ENCODE data around the gene POLR3GL. TPM values are rescaled to one million over a fixed set of nuclear protein-coding genes. Genes with fewer than 3 reads are reported as not detected.

Gene POLR3GL
- polyA plus RNA-seq, 1 experiment = 25.0 TPM

GRCh38 chr1:145942405-145942804, 22.1 kb upstream of the POLR3GL start:
- H3K27ac ChIP-seq (ENCODE audit: low read depth, low read length) = no peak overlapping the region
- H3K9me3 ChIP-seq (ENCODE audit: control insufficient read depth, insufficient read depth, low read length) = no peaks in the 10 kb centered on the region
- POLR2A ChIA-PET = no interaction called here
- TF ChIP-seq CTCF (IDR thresholded peaks at IDR 0.05; ENCODE audit: low read depth, low read length) = no peak
- DNase-seq (ENCODE audit: low read depth, low spot score) = no peak
- CTCF ChIA-PET = interaction anchor here (0.6 to 1.3 kb wide), 3 partner anchors 10 to 50 kb away, joined by 3 read pairs; partner anchors contain the start of gene RBM8A
- H3K27me3 ChIP-seq (ENCODE audit: control insufficient read depth, insufficient read depth, low read length) = no peaks in the 10 kb centered on the region
- H3K4me3 ChIP-seq (ENCODE audit: low read depth, low read length) = no peak overlapping the region

GRCh38 chr1:145942871-145943270, 21.6 kb upstream of the POLR3GL start:
- TF ChIP-seq CTCF (IDR thresholded peaks at IDR 0.05; ENCODE audit: low read depth, low read length) = no peak
- ChIA-PET CTCF (interaction anchor here (0.6 to 1.5 kb wide), 3 partner anchors 10 to 34 kb away, joined by 3 to 6 read pairs (median 3); partner anchors contain the start of genes ITGA10 and RBM8A), POLR2A (no interaction called here)
- Histone ChIP-seq H3K9me3 (ENCODE audit: control insufficient read depth, insufficient read depth, low read length) (no peaks in the 10 kb centered on the region), H3K27ac (ENCODE audit: low read depth, low read length) (no peak overlapping the region), H3K27me3 (ENCODE audit: control insufficient read depth, insufficient read depth, low read length) (no peaks in the 10 kb centered on the region), H3K4me3 (ENCODE audit: low read depth, low read length) (no peak overlapping the region)
- DNase-seq (ENCODE audit: low read depth, low spot score) = no peak

- POLR2A ChIA-PET = interaction anchor here (1.5 kb wide), 1 partner anchor 17 kb away, joined by 5 read pairs; the partner anchor contains the start of gene RBM8A
- no peak overlapping the region for H3K27ac ChIP-seq (ENCODE audit: low read depth, low read length)
- no peaks in the 10 kb centered on the region for H3K27me3 ChIP-seq (ENCODE audit: control insufficient read depth, insufficient read depth, low read length)
- no peaks in the 10 kb centered on the region for H3K9me3 ChIP-seq (ENCODE audit: control insufficient read depth, insufficient read depth, low read length)
- TF ChIP-seq CTCF (IDR thresholded peaks at IDR 0.05; ENCODE audit: low read depth, low read length) = no peak
- DNase-seq (ENCODE audit: low read depth, low spot score) = no peak
- CTCF ChIA-PET = interaction anchor here (0.5 to 1.6 kb wide), 3 partner anchors 17 to 99 kb away, joined by 3 to 4 read pairs (median 4); partner anchors contain the start of genes NUDT17 and RBM8A
- H3K4me3 ChIP-seq (ENCODE audit: low read depth, low read length) = no peak overlapping the region
Measured at GRCh38 chr1:145944532-145944931, 20.0 kb upstream of the POLR3GL start.

- no peaks in the 10 kb centered on the region for H3K9me3 ChIP-seq (ENCODE audit: control insufficient read depth, insufficient read depth, low read length)
- H3K4me3 ChIP-seq (ENCODE audit: low read depth, low read length) = no peak overlapping the region
- H3K27me3 ChIP-seq (ENCODE audit: control insufficient read depth, insufficient read depth, low read length) = no peaks in the 10 kb centered on the region
- no peak for DNase-seq (ENCODE audit: low read depth, low spot score)
- ChIA-PET CTCF (interaction anchor here (1.3 kb wide), 1 partner anchor 31 kb away, joined by 4 read pairs; no protein-coding TSS in a partner anchor), POLR2A (no interaction called here)
- no peak overlapping the region for H3K27ac ChIP-seq (ENCODE audit: low read depth, low read length)
- TF ChIP-seq CTCF (IDR thresholded peaks at IDR 0.05; ENCODE audit: low read depth, low read length) = no peak
Measured at GRCh38 chr1:145946477-145946986, 18.0 kb upstream of the POLR3GL start.

GRCh38 chr1:145947551-145947950, 16.9 kb upstream of the POLR3GL start:
- TF ChIP-seq CTCF (IDR thresholded peaks at IDR 0.05; ENCODE audit: low read depth, low read length) = no peak
- Histone ChIP-seq H3K9me3 (ENCODE audit: control insufficient read depth, insufficient read depth, low read length) (no peaks in the 10 kb centered on the region), H3K4me3 (ENCODE audit: low read depth, low read length) (no peak overlapping the region), H3K27ac (ENCODE audit: low read depth, low read length) (no peak overlapping the region), H3K27me3 (ENCODE audit: control insufficient read depth, insufficient read depth, low read length) (no peaks in the 10 kb centered on the region)
- no peak for DNase-seq (ENCODE audit: low read depth, low spot score)
- CTCF ChIA-PET = interaction anchor here (0.6 kb wide), 1 partner anchor 37 kb away, joined by 4 read pairs; the partner anchor contains the start of gene ITGA10
- POLR2A ChIA-PET = no interaction called here
